BLaER1 treated with 17β-estradiol and CSF1 and Interleukin-3, amounts not matched to agents 10 nM and 100 nM (cell line): Measurements from ENCODE around the gene UBA52.
A peak's percentile ranks its signal among the peaks of the same experiment; 100 is the strongest.
"Not testable (repeated sequence)": the region's sequence is repeated elsewhere in the genome, so short reads cannot be mapped to it uniquely, and the experiment has no call there.

ENCODE experiments used
- H3K27ac ChIP-seq, 11 experiments: shearing (Covaris generic); formaldehyde crosslinking; 2 replicates each; pipeline ENCODE4 v1.8.1; 2022
- H3K27me3 ChIP-seq, 11 experiments: shearing (Covaris generic); formaldehyde crosslinking; 2 replicates each; pipeline ENCODE4 v1.8.1; 2022
- H3K36me3 ChIP-seq, 11 experiments: shearing (Covaris generic); formaldehyde crosslinking; 2 replicates each; pipeline ENCODE4 v1.8.1; 2022
- H3K4me1 ChIP-seq, 10 experiments: shearing (Covaris generic); formaldehyde crosslinking; 2 replicates each; pipeline ENCODE4 v1.8.1; 2022
- H3K4me2 ChIP-seq, 11 experiments: shearing (Covaris generic); formaldehyde crosslinking; 2 replicates each; pipeline ENCODE4 v1.8.1; 2022
- H3K4me3 ChIP-seq, 10 experiments: shearing (Covaris generic); formaldehyde crosslinking; 2 replicates each; pipeline ENCODE4 v1.8.1; 2022
- H3K9ac ChIP-seq, 11 experiments: shearing (Covaris generic); formaldehyde crosslinking; 2 replicates each; pipeline ENCODE4 v1.8.1; 2022
- H3K9me3 ChIP-seq, 11 experiments: shearing (Covaris generic); formaldehyde crosslinking; replicated peaks in 1 of 11; 2 replicates each; pipeline ENCODE4 v1.8.1; 2022
- H4K20me1 ChIP-seq, 11 experiments: shearing (Covaris generic); formaldehyde crosslinking; 2 replicates each; pipeline ENCODE4 v1.8.1; 2022
- Cebpa-rat ChIP-seq, 11 experiments: shearing (Covaris generic); IDR thresholded peaks; 2 replicates each; pipeline ENCODE4 v1.8.1; 2022

The UBA52 gene

GRCh38 chr19:18593367-18594095 lies 21.9 kb downstream of the UBA52 start:
- Histone ChIP-seq H3K9ac (peak overlapping the region in 4 of 11 experiments; percentile 36 to 58 (median 56); a peak in 8 of 22 replicates), H3K4me3 (peak overlapping the region in 3 of 10 experiments; percentile 34 to 65 (median 51); a peak in 4 of 20 replicates), H3K9me3 (no peaks in the 10 kb centered on the region), H4K20me1 (peaks cover 7 to 63% (median 22%) of the 10 kb centered on the region in 11 experiments; a peak in 15 of 22 replicates), H3K27ac (no peak overlapping the region), H3K4me2 (peak overlapping the region in 10 of 11 experiments; percentile 88 to 99 (median 94); a peak in 21 of 22 replicates), H3K4me1 (peaks cover 43 to 91% (median 80%) of the 10 kb centered on the region in 10 experiments), H3K27me3 (peaks cover 14 to 45% (median 24%) of the 10 kb centered on the region in 11 experiments; a peak in 19 of 22 replicates), H3K36me3 (peaks cover 8 to 22% (median 18%) of the 10 kb centered on the region in 11 experiments; a peak in 17 of 22 replicates)
- no peak for TF ChIP-seq Cebpa-rat (IDR thresholded peaks at IDR 0.05)

- no peaks in the 10 kb centered on the region for H3K9me3 ChIP-seq
- peaks cover 17 to 52% (median 30%) of the 10 kb centered on the region in 11 experiments; a peak in 19 of 22 replicates for H3K27me3 ChIP-seq
- H3K36me3 ChIP-seq: peaks cover 8 to 22% (median 18%) of the 10 kb centered on the region in 11 experiments; a peak in 17 of 22 replicates
- peak overlapping the region in 8 of 10 experiments; percentile 34 to 65 (median 46); a peak in 15 of 20 replicates for H3K4me3 ChIP-seq
- H3K4me1 ChIP-seq: peaks cover 43 to 88% (median 78%) of the 10 kb centered on the region in 10 experiments
- TF ChIP-seq Cebpa-rat (IDR thresholded peaks at IDR 0.05): no peak
- peaks cover 7 to 61% (median 22%) of the 10 kb centered on the region in 11 experiments; a peak in 15 of 22 replicates for H4K20me1 ChIP-seq
- peak overlapping the region in 10 of 11 experiments; percentile 20 to 63 (median 54); a peak in 20 of 22 replicates for H3K9ac ChIP-seq
- H3K27ac ChIP-seq: peak overlapping the region in 4 of 11 experiments; percentile 11 to 28 (median 14); a peak in 2 of 22 replicates
- peak overlapping the region; percentile 88 to 100 (median 94) for H3K4me2 ChIP-seq
Observed at GRCh38 chr19:18594096-18594823, 22.6 kb downstream of the UBA52 start.

- H3K9ac ChIP-seq: peak overlapping the region in 9 of 11 experiments; percentile 20 to 63 (median 53); a peak in 17 of 22 replicates
- H4K20me1 ChIP-seq: peaks cover 7 to 58% (median 17%) of the 10 kb centered on the region in 11 experiments; a peak in 15 of 22 replicates
- H3K4me1 ChIP-seq: peaks cover 36 to 82% (median 71%) of the 10 kb centered on the region in 10 experiments
- TF ChIP-seq Cebpa-rat (IDR thresholded peaks at IDR 0.05): no peak
- no peaks in the 10 kb centered on the region for H3K9me3 ChIP-seq
- peak overlapping the region; percentile 88 to 100 (median 94) for H3K4me2 ChIP-seq
- peak overlapping the region in 4 of 11 experiments; percentile 11 to 28 (median 14); a peak in 2 of 22 replicates for H3K27ac ChIP-seq
- H3K36me3 ChIP-seq: peaks cover 8 to 22% (median 18%) of the 10 kb centered on the region in 11 experiments; a peak in 17 of 22 replicates
- peaks cover 18 to 59% (median 36%) of the 10 kb centered on the region in 11 experiments; a peak in 19 of 22 replicates for H3K27me3 ChIP-seq
- H3K4me3 ChIP-seq: peak overlapping the region in 7 of 10 experiments; percentile 34 to 65 (median 47); a peak in 13 of 20 replicates
Observed at GRCh38 chr19:18594824-18595373, 23.2 kb downstream of the UBA52 start.

- no peak for TF ChIP-seq Cebpa-rat (IDR thresholded peaks at IDR 0.05)
- Histone ChIP-seq H3K36me3 (peaks cover 7 to 19% (median 16%) of the 10 kb centered on the region in 11 experiments; a peak in 17 of 22 replicates), H3K27me3 (peaks cover 22 to 65% (median 42%) of the 10 kb centered on the region in 11 experiments; a peak in 21 of 22 replicates), H3K4me1 (peaks cover 31 to 76% (median 66%) of the 10 kb centered on the region in 10 experiments), H4K20me1 (peaks cover 7 to 57% (median 17%) of the 10 kb centered on the region in 11 experiments; a peak in 15 of 22 replicates), H3K4me2 (peak overlapping the region in 10 of 11 experiments; percentile 88 to 100 (median 94); a peak in 17 of 22 replicates), H3K9me3 (no peaks in the 10 kb centered on the region), H3K9ac (0 out of 22 replicates have a peak overlapping the region, but pooled peaks of 1 of the 11 experiments have one; percentile 7), H3K27ac (no peak overlapping the region), H3K4me3 (no peak overlapping the region; a peak in 1 of 20 replicates)
Observed at GRCh38 chr19:18595475-18595874, 23.8 kb downstream of the UBA52 start.

GRCh38 chr19:18596752-18597157 lies 25.1 kb downstream of the UBA52 start:
- TF ChIP-seq Cebpa-rat (IDR thresholded peaks at IDR 0.05): no peak
- Histone ChIP-seq H3K9ac (peak overlapping the region in 1 of 11 experiments; percentile 41; a peak in 1 of 22 replicates), H3K27me3 (peaks cover 34 to 77% (median 55%) of the 10 kb centered on the region in 11 experiments), H3K4me1 (peaks cover 26 to 63% (median 55%) of the 10 kb centered on the region in 10 experiments), H3K4me3 (no peak overlapping the region; a peak in 3 of 20 replicates), H3K9me3 (no peaks in the 10 kb centered on the region), H3K4me2 (peak overlapping the region; percentile 29 to 86 (median 62); a peak in 20 of 22 replicates), H4K20me1 (peaks cover 6 to 51% (median 17%) of the 10 kb centered on the region in 11 experiments; a peak in 15 of 22 replicates), H3K27ac (no peak overlapping the region), H3K36me3 (peaks cover 0 to 6% (median 5%) of the 10 kb centered on the region in 11 experiments; a peak in 11 of 22 replicates)

GRCh38 chr19:18597809-18598660 lies 26.4 kb downstream of the UBA52 start:
- Histone ChIP-seq H3K9me3 (no peaks in the 10 kb centered on the region), H4K20me1 (peaks cover 6 to 58% (median 23%) of the 10 kb centered on the region in 11 experiments; a peak in 14 of 22 replicates), H3K4me2 (peak overlapping the region in 10 of 11 experiments; percentile 24 to 79 (median 48); a peak in 19 of 22 replicates), H3K9ac (peak overlapping the region in 2 of 11 experiments; percentile 37 to 48; a peak in 3 of 22 replicates), H3K4me3 (no peak overlapping the region), H3K27ac (no peak overlapping the region), H3K4me1 (peaks cover 26 to 51% (median 46%) of the 10 kb centered on the region in 10 experiments), H3K27me3 (peaks cover 47 to 90% (median 68%) of the 10 kb centered on the region in 11 experiments), H3K36me3 (no peaks in the 10 kb centered on the region)
- TF ChIP-seq Cebpa-rat (IDR thresholded peaks at IDR 0.05): no peak

GRCh38 chr19:18599485-18599884 lies 27.8 kb downstream of the UBA52 start:
- Histone ChIP-seq H3K4me2 (no peak overlapping the region), H3K9ac (no peak overlapping the region), H4K20me1 (peaks cover 0 to 63% (median 24%) of the 10 kb centered on the region in 11 experiments; a peak in 18 of 22 replicates), H3K4me1 (peaks cover 21 to 38% (median 32%) of the 10 kb centered on the region in 10 experiments), H3K36me3 (no peaks in the 10 kb centered on the region), H3K9me3 (no peaks in the 10 kb centered on the region), H3K27ac (no peak overlapping the region), H3K27me3 (peaks cover 62 to 99% (median 82%) of the 10 kb centered on the region in 11 experiments), H3K4me3 (no peak overlapping the region)
- no peak for TF ChIP-seq Cebpa-rat (IDR thresholded peaks at IDR 0.05)

GRCh38 chr19:18600692-18601397 lies 29.2 kb downstream of the UBA52 start:
- not testable (repeated sequence) for H3K9me3 ChIP-seq, H3K4me3 ChIP-seq, H3K27ac ChIP-seq, H3K36me3 ChIP-seq, H3K9ac ChIP-seq, H3K4me2 ChIP-seq
- H3K4me1 ChIP-seq: peaks cover 10 to 31% (median 25%) of the 10 kb centered on the region in 10 experiments
- peaks cover 0 to 63% (median 31%) of the 10 kb centered on the region in 11 experiments; a peak in 18 of 22 replicates for H4K20me1 ChIP-seq
- H3K27me3 ChIP-seq: peaks cover 65 to 99% (median 85%) of the 10 kb centered on the region in 11 experiments
